Fibroblast of lung (primary cell): ENCODE results near the gene IGFBP2.

Source experiments
- EZH2 ChIP-seq: IDR thresholded peaks from 2 replicates; pipeline ENCODE4 v1.5.1; 2012; ENCODE audit warnings: low read length, control low read depth, mild to moderate bottlenecking; ENCODE audit errors: missing control alignments
- TF ChIP-seq, protein P1 (sequence below), 2 donors: IDR thresholded peaks in 1 of 2; conservative IDR thresholded peaks in 1 of 2; 1 replicate in 1 of 2; 2 replicates in 1 of 2; pipeline ENCODE4 v1.5.1; 2011 to 2012; ENCODE audit warnings: low read length in 2 of 2, control low read depth in 1 of 2, inconsistent platforms in 1 of 2, low read depth in 1 of 2, mild to moderate bottlenecking in 1 of 2

DNA sequence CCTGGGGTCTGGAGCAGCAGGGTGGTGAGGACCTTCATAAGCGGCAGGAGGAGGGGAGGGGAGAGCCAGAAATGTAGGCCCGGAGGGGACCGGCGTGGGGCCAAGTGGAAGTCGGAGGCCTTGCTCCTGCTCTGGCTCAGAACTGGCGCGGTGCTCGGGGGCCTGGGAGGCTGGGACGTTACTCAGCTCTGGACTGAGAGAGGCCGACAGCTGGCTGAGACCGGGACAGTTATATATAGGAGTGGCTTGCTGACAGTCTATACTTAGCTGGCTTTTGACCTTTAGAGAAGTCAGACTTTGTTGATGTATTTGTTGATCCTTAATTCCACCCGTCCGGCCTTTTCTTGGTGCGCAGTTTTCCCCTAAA, 46.4 kb downstream of the IGFBP2 start:
- TF ChIP-seq, protein P1, sequence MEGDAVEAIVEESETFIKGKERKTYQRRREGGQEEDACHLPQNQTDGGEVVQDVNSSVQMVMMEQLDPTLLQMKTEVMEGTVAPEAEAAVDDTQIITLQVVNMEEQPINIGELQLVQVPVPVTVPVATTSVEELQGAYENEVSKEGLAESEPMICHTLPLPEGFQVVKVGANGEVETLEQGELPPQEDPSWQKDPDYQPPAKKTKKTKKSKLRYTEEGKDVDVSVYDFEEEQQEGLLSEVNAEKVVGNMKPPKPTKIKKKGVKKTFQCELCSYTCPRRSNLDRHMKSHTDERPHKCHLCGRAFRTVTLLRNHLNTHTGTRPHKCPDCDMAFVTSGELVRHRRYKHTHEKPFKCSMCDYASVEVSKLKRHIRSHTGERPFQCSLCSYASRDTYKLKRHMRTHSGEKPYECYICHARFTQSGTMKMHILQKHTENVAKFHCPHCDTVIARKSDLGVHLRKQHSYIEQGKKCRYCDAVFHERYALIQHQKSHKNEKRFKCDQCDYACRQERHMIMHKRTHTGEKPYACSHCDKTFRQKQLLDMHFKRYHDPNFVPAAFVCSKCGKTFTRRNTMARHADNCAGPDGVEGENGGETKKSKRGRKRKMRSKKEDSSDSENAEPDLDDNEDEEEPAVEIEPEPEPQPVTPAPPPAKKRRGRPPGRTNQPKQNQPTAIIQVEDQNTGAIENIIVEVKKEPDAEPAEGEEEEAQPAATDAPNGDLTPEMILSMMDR (conservative IDR thresholded peaks at IDR 0.05 in 1 of 2, IDR thresholded peaks at IDR 0.05 in 1 of 2; ENCODE audit: low read depth in 1 of 2, low read length in 2 of 2): no peak
- TF ChIP-seq EZH2: no peak
